LNCaP clone FGC (cell line): ENCODE data around the gene DAPK1.

ENCODE experiments used
- DNase-seq: peaks from one replicate; pipeline ENCODE4 v3.0.0-alpha.2; 2011; ENCODE audit warnings: low read depth
- H3K4me3 ChIP-seq: 2 replicates; pipeline ENCODE4 v1.5.1; 2011; ENCODE audit warnings: mild to moderate bottlenecking, low read depth, low read length, control low read depth
- TF ChIP-seq, protein P1 (sequence below): IDR thresholded peaks from 2 replicates; pipeline ENCODE4 v1.5.1; 2012; ENCODE audit warnings: mild to moderate bottlenecking; ENCODE audit not compliant: control insufficient read depth, insufficient read depth; ENCODE audit errors: extremely low read depth

Gene DAPK1

GRCh38 chr9:87579781-87580541 lies 82.3 kb downstream of the DAPK1 start:
- DNase-seq: no peak
- TF ChIP-seq, protein P1, sequence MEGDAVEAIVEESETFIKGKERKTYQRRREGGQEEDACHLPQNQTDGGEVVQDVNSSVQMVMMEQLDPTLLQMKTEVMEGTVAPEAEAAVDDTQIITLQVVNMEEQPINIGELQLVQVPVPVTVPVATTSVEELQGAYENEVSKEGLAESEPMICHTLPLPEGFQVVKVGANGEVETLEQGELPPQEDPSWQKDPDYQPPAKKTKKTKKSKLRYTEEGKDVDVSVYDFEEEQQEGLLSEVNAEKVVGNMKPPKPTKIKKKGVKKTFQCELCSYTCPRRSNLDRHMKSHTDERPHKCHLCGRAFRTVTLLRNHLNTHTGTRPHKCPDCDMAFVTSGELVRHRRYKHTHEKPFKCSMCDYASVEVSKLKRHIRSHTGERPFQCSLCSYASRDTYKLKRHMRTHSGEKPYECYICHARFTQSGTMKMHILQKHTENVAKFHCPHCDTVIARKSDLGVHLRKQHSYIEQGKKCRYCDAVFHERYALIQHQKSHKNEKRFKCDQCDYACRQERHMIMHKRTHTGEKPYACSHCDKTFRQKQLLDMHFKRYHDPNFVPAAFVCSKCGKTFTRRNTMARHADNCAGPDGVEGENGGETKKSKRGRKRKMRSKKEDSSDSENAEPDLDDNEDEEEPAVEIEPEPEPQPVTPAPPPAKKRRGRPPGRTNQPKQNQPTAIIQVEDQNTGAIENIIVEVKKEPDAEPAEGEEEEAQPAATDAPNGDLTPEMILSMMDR: no peak
- H3K4me3 ChIP-seq: no peak overlapping the region

- peak; percentile 62 for DNase-seq
- TF ChIP-seq, protein P1: no peak
- no peak overlapping the region for H3K4me3 ChIP-seq
Observed at GRCh38 chr9:87580941-87581438, 83.3 kb downstream of the DAPK1 start.

DNA sequence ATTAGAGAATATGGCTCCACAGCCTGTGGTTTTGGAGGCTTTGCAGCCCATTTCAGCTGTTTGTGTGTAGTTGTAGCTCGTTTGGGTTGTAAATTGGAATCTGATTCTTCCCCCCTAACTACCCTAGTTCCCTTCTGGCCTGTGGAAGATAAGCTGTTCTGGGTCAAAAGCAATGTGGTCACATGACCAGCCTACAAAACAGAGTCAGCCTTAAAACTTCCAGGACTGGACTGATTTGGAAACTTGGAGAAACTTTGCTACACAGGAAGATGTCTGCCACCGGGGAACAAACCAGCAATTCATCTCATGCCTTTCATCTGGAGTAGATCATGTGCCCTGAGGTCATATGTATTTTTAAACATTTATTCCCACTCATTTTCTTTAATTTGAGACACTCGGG lies 83.8 kb downstream of the DAPK1 start:
- H3K4me3 ChIP-seq: no peak overlapping the region
- DNase-seq: no peak

GRCh38 chr9:87581949-87582637 lies 84.4 kb downstream of the DAPK1 start:
- TF ChIP-seq, protein P1: no peak
- no peak overlapping the region for H3K4me3 ChIP-seq
- DNase-seq: no peak

More for the DNA sequence above, 83.8 kb downstream of the DAPK1 start:
- TF ChIP-seq, protein P1: no peak

- TF ChIP-seq, protein P1: no peak
- no peak for DNase-seq
Observed at GRCh38 chr9:87584326-87584725, 86.7 kb downstream of the DAPK1 start.

DNA sequence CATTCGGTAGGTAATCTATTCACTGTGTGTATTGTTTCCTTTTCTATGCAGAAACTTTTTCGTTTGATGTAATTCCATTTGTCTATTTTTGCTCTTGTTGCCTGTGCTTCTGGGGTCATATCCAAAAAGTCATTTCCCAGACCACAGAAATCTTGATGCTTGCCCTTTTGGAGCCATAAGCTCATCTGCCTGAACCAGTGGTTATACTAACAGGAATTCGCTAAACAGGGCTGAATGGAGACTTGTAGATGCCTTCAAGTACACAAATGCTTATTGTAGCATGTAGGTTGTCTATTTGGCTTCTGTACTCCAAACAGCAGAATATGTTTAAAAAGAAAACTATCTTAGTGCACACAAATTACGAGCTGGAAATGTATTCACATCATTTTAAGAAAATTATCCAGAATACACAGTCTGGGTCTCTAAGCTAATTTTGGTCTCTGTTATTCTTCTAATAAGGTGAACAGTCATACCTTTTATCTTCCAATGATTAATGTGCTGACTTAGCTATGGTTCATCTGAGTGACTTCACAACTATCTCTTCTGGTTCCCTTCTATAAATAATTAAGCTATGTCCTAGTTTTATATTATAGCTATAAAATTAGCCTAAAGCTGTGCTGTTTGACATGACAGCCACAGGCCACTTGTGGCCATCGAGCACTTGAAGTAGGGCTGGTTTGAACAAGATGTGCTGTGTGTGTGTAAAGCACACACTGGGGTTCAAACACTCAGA lies 87.6 kb downstream of the DAPK1 start:
- DNase-seq: no peak
- TF ChIP-seq, protein P1: no peak

More at GRCh38 chr9:87584326-87584725, 86.7 kb downstream of the DAPK1 start:
- no peak overlapping the region for H3K4me3 ChIP-seq

More for the DNA sequence above, 87.6 kb downstream of the DAPK1 start:
- no peak overlapping the region for H3K4me3 ChIP-seq
